HepG2 (cell line): ENCODE data around the gene TTC6. TPM values are rescaled to one million over a fixed set of nuclear protein-coding genes. Genes with fewer than 3 reads are reported as not detected.

Source experiments
- BCL6 ChIP-seq: IDR thresholded peaks from 2 replicates; pipeline ENCODE4 v1.6.1; 2016; ENCODE audit warnings: missing genetic modification reagents, missing compliant biosample characterization
- GATAD1 ChIP-seq: IDR thresholded peaks from 2 replicates; pipeline ENCODE4 v1.6.1; 2016; ENCODE audit warnings: missing genetic modification reagents, missing compliant biosample characterization
- HES4 ChIP-seq: sonication (generic); formaldehyde crosslinking; IDR thresholded peaks from 2 replicates; pipeline ENCODE4 v1.9.0; 2021; ENCODE audit warnings: mild to moderate bottlenecking, missing genetic modification reagents, borderline replicate concordance
- HMG20B ChIP-seq: conservative IDR thresholded peaks from 2 replicates; pipeline ENCODE4 v1.6.1; 2016; ENCODE audit warnings: missing genetic modification reagents, missing compliant biosample characterization
- HMGXB4 ChIP-seq, 2 experiments: sonication (generic) in 1 of 2; formaldehyde crosslinking in 1 of 2; IDR thresholded peaks; 2 replicates each; pipeline versions ENCODE4 v1.4.0 to v1.6.1; 2018 to 2020; ENCODE audit warnings: missing genetic modification reagents in 2 of 2, borderline replicate concordance in 1 of 2, low read depth in 1 of 2, mild to moderate bottlenecking in 1 of 2, missing biosample characterization in 1 of 2
- HNRNPL ChIP-seq: fragments of 200-400 bp; formaldehyde crosslinking; IDR thresholded peaks from 2 replicates; pipeline ENCODE4 v1.6.1; 2017; ENCODE audit warnings: mild to moderate bottlenecking, low read depth, low read length
- HOXA9 ChIP-seq: sonication (generic); formaldehyde crosslinking; IDR thresholded peaks from 2 replicates; pipeline ENCODE4 v1.8.1; 2022; ENCODE audit warnings: missing genetic modification reagents, mild to moderate bottlenecking, moderate library complexity, borderline replicate concordance
- PTBP1 ChIP-seq: fragments of 200-400 bp; formaldehyde crosslinking; IDR thresholded peaks from 2 replicates; pipeline ENCODE4 v1.6.1; 2018; ENCODE audit warnings: low read length, low read depth; ENCODE audit not compliant: poor library complexity, severe bottlenecking
- ZHX1 ChIP-seq: sonication (generic); formaldehyde crosslinking; IDR thresholded peaks from 2 replicates; pipeline ENCODE4 v1.8.1; 2022; ENCODE audit warnings: low read depth, mild to moderate bottlenecking, missing genetic modification reagents
- ZNF3 ChIP-seq: IDR thresholded peaks from 2 replicates; pipeline ENCODE4 v1.7.0; 2017; ENCODE audit warnings: inconsistent platforms
- ZNF687 ChIP-seq: sonication (generic); formaldehyde crosslinking; IDR thresholded peaks from 2 replicates; pipeline ENCODE4 v1.5.1; 2020; ENCODE audit warnings: mild to moderate bottlenecking, missing genetic modification reagents, moderate library complexity
- ZNF800 ChIP-seq: sonication (generic); formaldehyde crosslinking; IDR thresholded peaks from 2 replicates; pipeline ENCODE4 v1.4.0; 2020; ENCODE audit warnings: missing genetic modification reagents
- polyA plus RNA-seq, 8 experiments: library from polyadenylated mRNA; depleted of rRNA in 3 of 8; stranded (reverse) in 7 of 8; unstranded in 1 of 8; fragments of >200 nt; fragmentation: Illumina TruSeq in 4 of 8; extraction: Trizol in 4 of 8; gene quantifications; 2 replicates each; pipeline versions ENCODE4 v1.2.1 to v1.2.3, GENCODE V29; 2011 to 2016; ENCODE audit warnings: low read depth in 4 of 8, missing spikeins in 1 of 8, mixed read lengths in 1 of 8; ENCODE audit not compliant: insufficient read depth in 1 of 8
- total RNA-seq, 5 experiments: library from RNA; depleted of rRNA; stranded (reverse); fragments of >200 nt; fragmentation: Illumina TruSeq; extraction: Trizol; gene quantifications; 2 replicates each; pipeline ENCODE4 v1.2.3, GENCODE V29; 2016; ENCODE audit warnings: low read depth in 1 of 5
- TF ChIP-seq, protein P1 (sequence below): IDR thresholded peaks from 2 replicates; pipeline ENCODE4 v1.6.1; 2016; ENCODE audit warnings: mild to moderate bottlenecking

Gene TTC6
- total and polyA plus RNA-seq, 2 of the 13 experiments (the other 11 are each of a cell fraction or from before 2014, with no cell fraction given) = 9.3 to 27.4 TPM

DNA sequence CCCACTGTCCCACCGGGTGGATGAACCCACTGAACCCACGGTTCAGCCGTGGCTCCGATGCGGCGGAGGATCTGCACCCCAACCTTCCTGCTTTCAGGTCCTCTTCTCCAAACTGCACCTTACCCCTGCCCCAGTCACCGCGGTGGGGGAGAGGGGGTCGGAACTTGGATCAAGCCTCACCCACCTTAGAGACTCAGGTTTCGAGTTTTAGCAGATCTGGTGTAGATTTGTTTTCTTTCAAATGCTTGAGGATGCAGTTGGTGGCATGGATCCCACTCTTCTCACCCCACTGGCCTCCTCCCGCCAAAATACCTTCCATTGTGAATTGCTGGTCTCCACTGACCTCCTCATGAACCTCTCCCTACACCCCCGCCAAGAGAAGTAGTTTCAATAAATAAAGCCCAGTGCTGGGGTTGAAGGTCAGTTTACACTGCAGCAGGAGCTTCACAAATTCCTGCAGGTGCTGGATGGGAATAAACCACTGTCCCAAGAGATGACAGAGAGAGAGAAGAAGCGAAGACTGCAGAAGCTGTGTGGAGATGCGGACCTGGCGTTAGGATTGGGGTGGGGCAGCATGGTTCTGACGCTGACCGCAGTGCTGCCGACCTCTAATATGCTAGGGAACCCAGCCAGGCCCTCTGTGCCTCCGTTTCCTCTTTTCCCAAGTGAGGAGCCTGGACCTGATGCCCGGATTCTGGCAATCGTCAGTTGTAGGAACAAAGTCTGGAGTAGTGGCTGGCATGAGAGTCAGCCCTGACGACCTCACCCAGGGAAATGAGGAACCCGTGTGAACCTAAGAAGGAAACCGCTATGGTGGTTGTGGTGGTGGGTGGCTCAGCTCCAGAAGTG, 7.4 kb downstream of the TTC6 start (continued):
- TF ChIP-seq ZNF687 (CRISPR knock-in tag) (peak; percentile 87), HES4 (no peak), HOXA9 (CRISPR knock-in tag) (no peak), PTBP1 (peak; percentile 29), ZNF3 (peak; percentile 56; the same call in 1 of the 2 replicates), HNRNPL (no peak), ZNF800 (peak; percentile 32; the same call in 1 of the 2 replicates), HMGXB4 (CRISPR knock-in tag; IDR thresholded peaks at IDR 0.05; ENCODE audit: borderline replicate concordance in 1 of 2, low read depth in 1 of 2) (no peak), HMG20B (peak; percentile 99), BCL6 (CRISPR knock-in tag) (peak; percentile 90), GATAD1 (CRISPR knock-in tag) (peak; percentile 44; the same call in 1 of the 2 replicates), ZHX1 (CRISPR knock-in tag) (peak; percentile 82)
- TF ChIP-seq, protein P1, sequence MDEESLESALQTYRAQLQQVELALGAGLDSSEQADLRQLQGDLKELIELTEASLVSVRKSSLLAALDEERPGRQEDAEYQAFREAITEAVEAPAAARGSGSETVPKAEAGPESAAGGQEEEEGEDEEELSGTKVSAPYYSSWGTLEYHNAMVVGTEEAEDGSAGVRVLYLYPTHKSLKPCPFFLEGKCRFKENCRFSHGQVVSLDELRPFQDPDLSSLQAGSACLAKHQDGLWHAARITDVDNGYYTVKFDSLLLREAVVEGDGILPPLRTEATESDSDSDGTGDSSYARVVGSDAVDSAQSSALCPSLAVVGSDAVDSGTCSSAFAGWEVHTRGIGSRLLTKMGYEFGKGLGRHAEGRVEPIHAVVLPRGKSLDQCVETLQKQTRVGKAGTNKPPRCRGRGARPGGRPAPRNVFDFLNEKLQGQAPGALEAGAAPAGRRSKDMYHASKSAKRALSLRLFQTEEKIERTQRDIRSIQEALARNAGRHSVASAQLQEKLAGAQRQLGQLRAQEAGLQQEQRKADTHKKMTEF (CRISPR knock-in tag) = peak; percentile 94
